ENCODE measurements around the gene TSPAN2. TPM values are rescaled to one million over a fixed set of nuclear protein-coding genes. Genes with fewer than 3 reads are reported as not detected.

TSPAN2 gene
- total RNA-seq, 1 donor from 2014 or later, result 10.6 TPM

GRCh38 chr1:115063228-115063901 is 25.9 kb downstream of the TSPAN2 start:
- H3K36me3 ChIP-seq, result no peaks in the 10 kb centered on the region
- H3K4me1 ChIP-seq, result peaks cover 23% of the 10 kb centered on the region
- no peak for DNase-seq (ENCODE audit: extremely low spot score in 2 of 2)
- no peaks in the 10 kb centered on the region for H3K27me3 ChIP-seq
- H3K9me3 ChIP-seq, result no peaks in the 10 kb centered on the region
- intact Hi-C loops (cut with DNase I), result no loop called here
- no peak overlapping the region for H3K27ac ChIP-seq
- TF ChIP-seq POLR2AphosphoS5 (IDR thresholded peaks at IDR 0.05; ENCODE audit: insufficient read depth in 1 of 2, low read depth in 1 of 2) (no peak), CTCF (IDR thresholded peaks at IDR 0.05) (no peak), POLR2A (IDR thresholded peaks at IDR 0.05) (no peak)
- H3K4me3 ChIP-seq, result no peak overlapping the region

GRCh38 chr1:115062542-115063004 is 26.7 kb downstream of the TSPAN2 start:
- no peak for DNase-seq (ENCODE audit: extremely low spot score in 2 of 2)

GRCh38 chr1:115060501-115060900 is 28.8 kb downstream of the TSPAN2 start:
- Histone ChIP-seq H3K4me1 (peaks cover 12% of the 10 kb centered on the region), H3K27ac (no peak overlapping the region), H3K4me3 (no peak overlapping the region), H3K9me3 (no peaks in the 10 kb centered on the region), H3K27me3 (no peaks in the 10 kb centered on the region), H3K36me3 (no peaks in the 10 kb centered on the region)
- no peak for DNase-seq (ENCODE audit: extremely low spot score in 2 of 2)
- TF ChIP-seq POLR2AphosphoS5 (IDR thresholded peaks at IDR 0.05; ENCODE audit: insufficient read depth in 1 of 2, low read depth in 1 of 2), result no peak
- TF ChIP-seq CTCF (IDR thresholded peaks at IDR 0.05), result no peak
- TF ChIP-seq POLR2A (IDR thresholded peaks at IDR 0.05), result no peak
- intact Hi-C loops (cut with DNase I), result no loop called here

More at GRCh38 chr1:115062542-115063004, 26.7 kb downstream of the TSPAN2 start:
- H3K9me3 ChIP-seq, result no peaks in the 10 kb centered on the region
- peak overlapping the region; percentile 13 for H3K27ac ChIP-seq
- H3K27me3 ChIP-seq, result no peaks in the 10 kb centered on the region
- intact Hi-C loops (cut with DNase I), result no loop called here
- H3K4me3 ChIP-seq, result no peak overlapping the region
- H3K4me1 ChIP-seq, result peaks cover 17% of the 10 kb centered on the region
- TF ChIP-seq POLR2AphosphoS5 (IDR thresholded peaks at IDR 0.05; ENCODE audit: insufficient read depth in 1 of 2, low read depth in 1 of 2) (peak in 1 of 2 donors; percentile 56), CTCF (IDR thresholded peaks at IDR 0.05) (no peak)
- H3K36me3 ChIP-seq, result no peaks in the 10 kb centered on the region

- Histone ChIP-seq H3K4me1 (peaks cover 12% of the 10 kb centered on the region), H3K27me3 (no peaks in the 10 kb centered on the region), H3K36me3 (no peaks in the 10 kb centered on the region), H3K27ac (no peak overlapping the region), H3K9me3 (no peaks in the 10 kb centered on the region), H3K4me3 (no peak overlapping the region)
- intact Hi-C loops (cut with DNase I), result no loop called here
- no peak for DNase-seq (ENCODE audit: extremely low spot score in 2 of 2)
- TF ChIP-seq CTCF (IDR thresholded peaks at IDR 0.05), result no peak
- TF ChIP-seq POLR2AphosphoS5 (IDR thresholded peaks at IDR 0.05; ENCODE audit: insufficient read depth in 1 of 2, low read depth in 1 of 2), result no peak
- TF ChIP-seq POLR2A (IDR thresholded peaks at IDR 0.05), result no peak
Measured at GRCh38 chr1:115059316-115059715, 30.0 kb downstream of the TSPAN2 start.

- Histone ChIP-seq H3K4me1 (peaks cover 11% of the 10 kb centered on the region), H3K27me3 (no peaks in the 10 kb centered on the region), H3K27ac (no peak overlapping the region), H3K36me3 (no peaks in the 10 kb centered on the region), H3K9me3 (no peaks in the 10 kb centered on the region), H3K4me3 (no peak overlapping the region)
- TF ChIP-seq POLR2A (IDR thresholded peaks at IDR 0.05) (no peak), CTCF (IDR thresholded peaks at IDR 0.05) (no peak), POLR2AphosphoS5 (IDR thresholded peaks at IDR 0.05; ENCODE audit: insufficient read depth in 1 of 2, low read depth in 1 of 2) (no peak)
- DNase-seq (ENCODE audit: extremely low spot score in 2 of 2), result no peak
- intact Hi-C loops (cut with DNase I), result no loop called here
Measured at GRCh38 chr1:115057661-115058254, 31.5 kb downstream of the TSPAN2 start.
